Measurements from ENCODE around the gene H2BK1. TPM values are rescaled to one million over a fixed set of nuclear protein-coding genes. Genes with fewer than 3 reads are reported as not detected.

The H2BK1 gene
- total RNA-seq, 4 donors from 2014 or later, result not detected

- WGBS, result 29% methylated on average over 12 of the region's 30 CpGs
- H3K27ac ChIP-seq, result no peak overlapping the region
- no peaks in the 10 kb centered on the region for H3K9me3 ChIP-seq
- TF ChIP-seq, protein P1, sequence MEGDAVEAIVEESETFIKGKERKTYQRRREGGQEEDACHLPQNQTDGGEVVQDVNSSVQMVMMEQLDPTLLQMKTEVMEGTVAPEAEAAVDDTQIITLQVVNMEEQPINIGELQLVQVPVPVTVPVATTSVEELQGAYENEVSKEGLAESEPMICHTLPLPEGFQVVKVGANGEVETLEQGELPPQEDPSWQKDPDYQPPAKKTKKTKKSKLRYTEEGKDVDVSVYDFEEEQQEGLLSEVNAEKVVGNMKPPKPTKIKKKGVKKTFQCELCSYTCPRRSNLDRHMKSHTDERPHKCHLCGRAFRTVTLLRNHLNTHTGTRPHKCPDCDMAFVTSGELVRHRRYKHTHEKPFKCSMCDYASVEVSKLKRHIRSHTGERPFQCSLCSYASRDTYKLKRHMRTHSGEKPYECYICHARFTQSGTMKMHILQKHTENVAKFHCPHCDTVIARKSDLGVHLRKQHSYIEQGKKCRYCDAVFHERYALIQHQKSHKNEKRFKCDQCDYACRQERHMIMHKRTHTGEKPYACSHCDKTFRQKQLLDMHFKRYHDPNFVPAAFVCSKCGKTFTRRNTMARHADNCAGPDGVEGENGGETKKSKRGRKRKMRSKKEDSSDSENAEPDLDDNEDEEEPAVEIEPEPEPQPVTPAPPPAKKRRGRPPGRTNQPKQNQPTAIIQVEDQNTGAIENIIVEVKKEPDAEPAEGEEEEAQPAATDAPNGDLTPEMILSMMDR (IDR thresholded peaks at IDR 0.05), result no peak
- TF ChIP-seq EP300 (IDR thresholded peaks at IDR 0.05) (no peak), POLR2AphosphoS5 (IDR thresholded peaks at IDR 0.05) (no peak), POLR2A (IDR thresholded peaks at IDR 0.05) (no peak)
- peaks cover 16% of the 10 kb centered on the region for H3K27me3 ChIP-seq
- no peak overlapping the region for H3K4me3 ChIP-seq
- DNase-seq (ENCODE audit: low spot score in 2 of 2), result no peak
- H3K4me1 ChIP-seq, result peaks cover 7% of the 10 kb centered on the region
- no peaks in the 10 kb centered on the region for H3K36me3 ChIP-seq
These were observed 11.1 kb downstream of the H2BK1 start for GRCh38 chr7:151198945-151199848.

DNA sequence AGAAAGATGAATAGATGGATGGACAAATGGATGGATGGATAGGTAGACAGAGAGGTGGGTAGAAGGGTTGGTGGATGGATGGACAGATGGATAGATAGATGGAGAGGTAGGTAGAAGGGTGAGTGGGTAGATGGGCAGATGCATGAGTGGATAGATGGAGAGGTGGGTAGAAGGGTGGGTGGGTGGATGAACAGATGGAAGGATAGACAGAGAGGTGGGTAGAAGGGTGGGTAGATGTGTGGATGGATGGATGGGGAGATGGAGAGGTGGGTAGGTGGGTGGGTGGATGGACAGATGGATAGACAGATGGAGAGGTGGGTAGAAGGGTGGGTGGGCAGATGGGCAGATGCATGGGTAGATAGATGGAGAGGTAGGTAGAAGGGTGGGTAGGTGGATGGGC lies 12.4 kb downstream of the H2BK1 start:
- Histone ChIP-seq H3K4me3 (no peak overlapping the region), H3K27ac (no peak overlapping the region), H3K4me1 (peaks cover 7% of the 10 kb centered on the region), H3K27me3 (peaks cover 15% of the 10 kb centered on the region), H3K36me3 (no peaks in the 10 kb centered on the region), H3K9me3 (no peaks in the 10 kb centered on the region)
- DNase-seq (ENCODE audit: low spot score in 2 of 2), result no peak
- TF ChIP-seq POLR2A (IDR thresholded peaks at IDR 0.05) (no peak), POLR2AphosphoS5 (IDR thresholded peaks at IDR 0.05) (no peak), EP300 (IDR thresholded peaks at IDR 0.05) (no peak)
- TF ChIP-seq, protein P1 (IDR thresholded peaks at IDR 0.05), result no peak

DNA sequence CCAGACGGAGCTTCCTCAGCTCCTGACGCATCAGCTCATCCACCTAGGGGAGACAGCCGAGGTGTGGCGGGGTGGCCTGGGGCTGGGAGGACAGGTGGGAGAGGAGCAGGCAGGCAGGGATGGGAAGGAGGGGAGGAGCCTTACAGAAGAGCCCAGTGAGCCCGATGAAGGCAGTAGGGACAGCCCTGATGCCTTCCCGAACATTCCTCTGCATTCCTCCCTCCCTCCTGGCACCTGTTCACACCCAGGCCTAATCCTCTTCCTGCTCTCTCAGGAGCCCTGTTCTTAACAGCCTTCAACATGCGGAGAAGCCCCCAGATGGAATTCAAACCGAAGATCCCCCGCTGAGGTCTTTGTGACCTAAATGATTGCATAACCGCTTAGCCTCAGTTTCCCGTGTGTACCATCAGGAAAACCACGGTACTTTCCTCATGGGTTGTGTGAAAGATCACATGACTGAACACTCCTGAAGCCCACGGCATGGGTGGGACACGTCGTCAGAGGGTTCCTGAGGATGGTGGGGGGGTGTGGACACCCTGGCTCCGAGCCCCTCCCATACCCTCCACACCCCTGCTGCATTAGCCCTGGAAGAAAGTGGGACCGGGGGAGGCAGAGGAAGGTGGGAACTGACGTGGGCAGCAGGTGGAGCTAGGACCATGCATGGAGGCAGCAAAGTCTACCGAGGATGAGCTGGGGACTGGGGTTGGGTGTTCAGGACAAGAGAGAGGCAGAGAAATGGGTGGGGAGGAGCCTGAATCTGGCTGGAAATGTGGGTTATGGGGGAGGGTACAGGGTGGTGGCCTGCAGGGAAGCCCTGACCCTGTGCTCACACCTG lies 14.5 kb downstream of the H2BK1 start:
- peaks cover 7% of the 10 kb centered on the region for H3K4me1 ChIP-seq
- H3K9me3 ChIP-seq, result no peaks in the 10 kb centered on the region
- DNase-seq (ENCODE audit: low spot score in 2 of 2), result no peak
- H3K36me3 ChIP-seq, result no peaks in the 10 kb centered on the region
- WGBS, result 53% methylated on average over 19 of the region's 19 CpGs
- no peak overlapping the region for H3K4me3 ChIP-seq
- TF ChIP-seq POLR2A (IDR thresholded peaks at IDR 0.05) (no peak), EP300 (IDR thresholded peaks at IDR 0.05) (no peak), POLR2AphosphoS5 (IDR thresholded peaks at IDR 0.05) (no peak)
- TF ChIP-seq, protein P1 (IDR thresholded peaks at IDR 0.05), result no peak
- H3K27me3 ChIP-seq, result peaks cover 15% of the 10 kb centered on the region
- no peak overlapping the region for H3K27ac ChIP-seq

DNA sequence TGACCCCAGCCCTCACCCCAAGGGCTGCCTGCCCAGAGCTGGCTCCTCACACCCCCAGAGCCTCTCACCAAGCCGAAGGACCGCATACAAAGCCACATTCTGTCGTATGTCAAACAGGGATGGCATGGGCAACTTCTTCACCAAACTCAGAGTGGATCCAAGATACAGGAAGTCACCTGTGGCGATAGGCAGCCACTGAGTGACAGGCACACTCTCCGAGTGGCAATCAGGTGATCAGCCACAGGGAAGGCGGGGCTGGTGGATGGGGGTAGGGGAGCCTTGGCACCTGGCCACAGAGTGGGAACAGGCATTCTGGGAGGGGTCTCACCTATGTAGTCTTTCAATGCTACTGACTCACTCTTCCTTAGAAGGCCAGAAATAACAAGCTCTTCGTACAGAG lies 16.1 kb downstream of the H2BK1 start:
- DNase-seq (ENCODE audit: low spot score in 2 of 2), result no peak
- no peak overlapping the region for H3K27ac ChIP-seq
- H3K4me3 ChIP-seq, result no peak overlapping the region
- H3K4me1 ChIP-seq, result peaks cover 2% of the 10 kb centered on the region
- 81% methylated on average over 5 of the region's 7 CpGs for WGBS
- H3K36me3 ChIP-seq, result no peaks in the 10 kb centered on the region
- TF ChIP-seq POLR2A (IDR thresholded peaks at IDR 0.05), result no peak
- no peak for TF ChIP-seq EP300 (IDR thresholded peaks at IDR 0.05)
- TF ChIP-seq, protein P1 (IDR thresholded peaks at IDR 0.05), result no peak
- TF ChIP-seq POLR2AphosphoS5 (IDR thresholded peaks at IDR 0.05), result no peak
- no peaks in the 10 kb centered on the region for H3K9me3 ChIP-seq
- peaks cover 15% of the 10 kb centered on the region for H3K27me3 ChIP-seq
